DMS153 treated with DMSO at 0.1 percent for 48 hours (cell line): ENCODE results near the gene ZKSCAN3.
"Not testable (repeated sequence)": the region's sequence is repeated elsewhere in the genome, so short reads cannot be mapped to it uniquely, and the experiment has no call there.

Experiments
- DNase-seq: peaks from one replicate; lab custom pipeline; 2025; ENCODE audit not compliant: unreplicated experiment; lab: John Stamatoyannopoulos, UW

Gene ZKSCAN3

GRCh38 chr6:28340310-28341095 lies 9.2 kb upstream of the ZKSCAN3 start:
- DNase-seq = no peak

GRCh38 chr6:28343898-28344677 lies 5.7 kb upstream of the ZKSCAN3 start:
- no peak for DNase-seq

- no peak for DNase-seq
Observed at GRCh38 chr6:28345201-28345600, 4.5 kb upstream of the ZKSCAN3 start.

- DNase-seq = no peak
Observed at GRCh38 chr6:28347119-28347518, 2.6 kb upstream of the ZKSCAN3 start.

GRCh38 chr6:28349344-28349891 lies 329 bp upstream of the ZKSCAN3 start:
- no peak for DNase-seq

GRCh38 chr6:28351087-28351486 lies 1.3 kb downstream of the ZKSCAN3 start:
- DNase-seq = no peak

- DNase-seq = no peak
Observed at GRCh38 chr6:28351493-28351925, 1.8 kb downstream of the ZKSCAN3 start.

- DNase-seq = no peak
Observed at GRCh38 chr6:28353356-28353755, 3.6 kb downstream of the ZKSCAN3 start.

- peak; percentile 62 for DNase-seq
Observed at GRCh38 chr6:28353981-28354676, 4.4 kb downstream of the ZKSCAN3 start.

GRCh38 chr6:28354688-28355554 lies 5.2 kb downstream of the ZKSCAN3 start:
- no peak for DNase-seq

- peak; percentile 83 for DNase-seq
Observed at GRCh38 chr6:28355743-28356665, 6.3 kb downstream of the ZKSCAN3 start.

GRCh38 chr6:28356666-28357020 lies 6.9 kb downstream of the ZKSCAN3 start:
- no peak for DNase-seq

GRCh38 chr6:28357036-28357435 lies 7.3 kb downstream of the ZKSCAN3 start:
- DNase-seq = no peak

- not testable (repeated sequence) for DNase-seq
Observed at GRCh38 chr6:28359562-28359961, 9.8 kb downstream of the ZKSCAN3 start.

- DNase-seq = no peak
Observed at GRCh38 chr6:28360961-28361360, 11.2 kb downstream of the ZKSCAN3 start.

- not testable (repeated sequence) for DNase-seq
Observed at GRCh38 chr6:28365590-28365989, 15.8 kb downstream of the ZKSCAN3 start.

GRCh38 chr6:28368522-28368921 lies 18.8 kb downstream of the ZKSCAN3 start:
- DNase-seq = no peak

GRCh38 chr6:28369463-28369862 lies 19.7 kb downstream of the ZKSCAN3 start:
- DNase-seq = no peak

GRCh38 chr6:28370440-28370839 lies 20.7 kb downstream of the ZKSCAN3 start:
- DNase-seq = no peak
